ENCODE data around the gene RPRD2.

RPRD2 gene

GRCh38 chr1:150515328-150516049 is 151.5 kb downstream of the RPRD2 start, which contains the start of gene FALEC:
Gene FALEC (plus strand): TSS chr1:150515752.
- peak; percentile 96 to 97 for DNase-seq

DNA sequence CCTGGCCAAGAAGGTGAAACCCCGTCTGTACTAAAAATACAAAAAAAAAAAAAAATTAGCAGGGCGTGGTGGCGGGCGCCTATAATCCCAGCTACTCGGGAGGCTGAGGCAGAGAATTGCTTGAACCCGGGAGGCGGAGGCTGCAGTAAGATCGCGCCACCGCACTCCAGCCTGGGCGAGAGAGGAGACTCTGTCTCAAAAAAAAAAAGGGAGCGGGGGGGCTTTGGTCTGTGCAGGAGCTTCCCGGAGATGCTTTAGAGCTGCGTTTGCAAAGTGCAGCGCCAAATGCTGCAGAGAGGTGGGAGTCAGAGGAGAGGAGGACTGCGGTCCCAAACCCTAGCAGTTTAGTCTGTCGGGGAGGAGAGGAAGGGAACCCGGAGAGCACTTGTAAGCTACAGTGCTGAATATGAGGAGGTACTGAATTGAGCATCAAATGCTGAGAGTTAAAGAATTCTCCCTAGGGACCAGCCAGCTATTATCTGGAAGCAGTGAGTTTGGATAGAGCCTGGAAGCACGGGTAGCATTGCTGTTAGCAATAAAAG is 152.2 kb downstream of the RPRD2 start:
- DNase-seq: no peak

GRCh38 chr1:150516616-150517015 is 152.7 kb downstream of the RPRD2 start:
- DNase-seq: no peak

- DNase-seq: no peak
These were observed 157.4 kb downstream of the RPRD2 start for GRCh38 chr1:150521196-150521968.

GRCh38 chr1:150525348-150525747 is 161.4 kb downstream of the RPRD2 start:
- no peak for DNase-seq

Measured in inflammatory macrophage (primary cell).